ENCODE measurements around the gene FBXO42.
"Not testable (repeated sequence)": the region's sequence is repeated elsewhere in the genome, so short reads cannot be mapped to it uniquely, and the experiment has no call there.

The FBXO42 gene

GRCh38 chr1:16371725-16372124 lies 19.4 kb upstream of the FBXO42 start:
- DNase-seq, result no peak

DNA sequence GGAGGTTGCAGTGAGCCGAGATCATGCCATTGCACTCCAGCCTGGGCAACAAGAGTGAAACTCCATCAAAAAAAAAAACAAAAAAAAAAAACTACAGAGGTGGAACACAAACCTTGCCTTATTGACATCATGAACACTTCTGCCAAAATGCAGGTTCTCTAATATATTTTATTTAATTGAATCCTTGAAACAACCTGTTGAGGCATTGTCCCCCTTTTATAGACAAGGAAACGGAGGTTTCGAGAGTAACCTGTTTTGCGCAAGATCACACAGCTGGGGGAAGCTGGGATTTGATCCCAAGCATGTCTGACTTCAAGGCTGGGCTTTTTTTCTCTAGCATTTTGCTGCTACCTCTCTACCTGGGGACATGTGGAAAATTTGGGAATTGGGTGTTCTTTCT lies 17.5 kb upstream of the FBXO42 start:
- DNase-seq, result no peak

- DNase-seq, result no peak
These were observed 15.9 kb upstream of the FBXO42 start for GRCh38 chr1:16367968-16368890.

DNA sequence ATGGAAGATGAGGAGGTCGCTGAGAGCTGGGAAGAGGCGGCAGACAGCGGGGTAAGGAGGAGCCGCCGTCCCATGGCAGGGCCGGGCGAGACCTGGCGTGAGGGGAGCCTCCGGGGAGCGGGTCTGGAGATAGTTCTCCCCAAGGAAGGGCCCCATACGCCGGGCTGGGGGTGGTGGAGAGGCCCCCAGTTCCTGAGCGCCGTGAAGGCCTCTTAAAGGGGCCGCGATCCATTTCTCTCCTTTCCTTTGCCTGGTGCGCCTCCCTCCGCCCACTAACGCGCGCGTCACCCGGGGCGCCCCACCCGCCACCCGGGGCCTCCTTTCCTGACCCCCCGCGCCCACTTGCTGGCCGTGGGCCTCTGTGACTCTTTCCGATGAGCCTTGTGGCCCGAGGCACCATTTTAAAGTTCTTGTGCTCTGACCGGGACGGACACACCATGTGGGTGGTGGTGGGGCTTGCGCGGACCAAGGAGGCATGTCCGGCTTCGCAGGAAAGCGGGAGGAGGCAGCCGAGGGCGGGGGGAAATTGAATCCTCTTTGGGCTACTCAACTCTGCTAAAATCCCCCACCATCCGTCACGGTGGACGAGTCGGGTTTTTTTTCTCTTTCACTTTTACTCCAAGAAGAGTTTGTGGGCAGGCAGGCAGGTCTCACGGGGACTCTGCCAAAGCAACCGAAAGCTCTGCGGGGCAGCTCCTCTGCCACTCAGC lies 15.1 kb upstream of the FBXO42 start:
- DNase-seq, result peak; percentile 99

DNA sequence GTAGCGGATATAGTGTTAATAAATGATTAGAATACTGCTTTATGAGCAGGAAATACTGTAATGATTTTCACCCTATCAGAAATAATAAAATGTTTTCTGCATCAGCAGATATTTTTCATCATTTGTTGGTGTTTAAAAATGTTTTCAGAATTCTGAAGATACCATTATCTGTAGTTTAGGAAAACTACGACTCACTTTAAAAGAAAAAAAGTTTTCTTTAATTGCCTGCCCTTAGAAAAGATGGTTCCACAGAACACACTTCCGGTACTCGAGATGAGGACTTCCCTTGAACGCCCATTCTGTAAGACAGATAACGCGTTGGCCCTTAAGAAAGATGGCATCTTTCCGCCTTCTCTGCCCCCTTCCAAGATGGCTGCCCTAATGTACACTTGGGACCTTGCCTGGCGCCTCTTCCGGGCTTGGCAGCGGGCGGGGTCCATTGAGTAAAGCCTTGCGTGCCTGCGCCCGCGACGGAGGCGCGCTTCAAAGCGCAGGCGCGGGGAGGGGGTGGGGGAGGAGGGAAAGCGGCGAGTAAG lies 14.5 kb upstream of the FBXO42 start, which contains the start of gene SZRD1:
TSS of gene SZRD1 (plus strand) at position 521 of the 536 bp plus-strand sequence. CDS start 16 bp downstream, outside the sequence.
- peak; percentile 99 for DNase-seq

- DNase-seq, result not testable (repeated sequence)
These were observed 12.8 kb upstream of the FBXO42 start for GRCh38 chr1:16365146-16365498.

DNA sequence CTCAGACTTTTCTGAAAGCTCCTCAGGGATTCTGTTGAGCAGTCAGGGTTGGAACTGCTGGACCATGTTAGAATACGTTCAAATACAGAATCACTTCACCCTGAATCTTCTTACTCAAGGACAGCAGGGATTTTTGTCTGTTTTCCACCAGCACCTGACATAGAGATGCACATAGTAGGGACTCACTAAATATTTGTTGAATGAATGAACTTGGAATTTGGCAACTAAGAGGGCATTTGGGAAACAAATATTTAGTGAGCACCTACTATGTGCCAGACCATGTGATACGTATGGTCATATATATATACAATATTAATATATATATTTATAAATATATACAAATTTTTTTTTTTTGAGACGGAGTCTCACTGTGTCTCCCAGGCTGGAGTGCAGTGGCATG lies 4.6 kb upstream of the FBXO42 start:
- no peak for DNase-seq

DNA sequence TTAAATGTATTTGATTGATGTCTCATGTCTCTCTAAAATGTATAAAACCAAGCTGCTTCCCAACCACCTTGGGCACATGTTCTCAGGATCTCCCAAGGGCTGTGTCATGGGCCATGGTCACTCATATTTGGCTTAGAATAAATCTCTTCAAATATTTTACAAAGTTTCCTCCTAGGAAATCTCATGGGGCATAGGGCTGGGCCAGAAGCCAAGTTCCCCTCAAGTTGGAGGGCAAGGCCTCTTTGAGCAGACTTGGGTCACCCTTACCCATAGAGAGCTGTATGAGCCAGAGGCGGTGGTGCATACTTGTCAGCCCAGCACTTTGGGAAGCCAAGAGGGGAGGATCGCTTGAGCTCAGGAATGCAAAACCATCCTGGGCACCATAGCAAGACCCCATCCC lies 2.3 kb upstream of the FBXO42 start:
- no peak for DNase-seq

GRCh38 chr1:16352842-16353535 lies 709 bp upstream of the FBXO42 start:
- peak; percentile 10 for DNase-seq

- peak; percentile 64 for DNase-seq
These were observed 755 bp downstream of the FBXO42 start for GRCh38 chr1:16351456-16351993.

DNA sequence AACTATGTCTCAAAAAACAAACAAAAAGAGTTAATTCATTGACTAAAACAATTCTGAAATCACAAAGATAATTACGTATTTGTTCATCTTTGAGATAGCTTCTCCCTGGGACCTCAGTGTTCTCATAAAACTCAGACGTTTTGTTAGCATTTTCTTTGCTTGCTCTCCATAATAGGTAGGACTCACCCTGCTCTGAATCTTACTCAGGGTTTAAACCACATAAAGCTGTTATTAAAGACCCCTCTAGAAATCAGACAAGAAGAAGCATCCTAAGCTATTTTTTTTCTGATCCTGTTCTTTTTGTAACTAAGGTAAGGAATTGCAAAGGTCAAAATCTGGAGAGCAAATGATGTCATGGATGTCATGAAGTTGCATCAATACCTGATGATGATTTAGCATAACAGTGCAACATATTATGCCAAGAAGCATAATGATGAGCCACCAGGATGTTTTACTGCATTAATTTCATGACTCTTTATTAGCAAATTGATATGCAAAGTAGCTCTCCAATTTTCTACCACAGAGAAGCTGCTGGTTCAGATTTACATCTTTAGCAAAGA lies 2.4 kb downstream of the FBXO42 start:
- no peak for DNase-seq

DNA sequence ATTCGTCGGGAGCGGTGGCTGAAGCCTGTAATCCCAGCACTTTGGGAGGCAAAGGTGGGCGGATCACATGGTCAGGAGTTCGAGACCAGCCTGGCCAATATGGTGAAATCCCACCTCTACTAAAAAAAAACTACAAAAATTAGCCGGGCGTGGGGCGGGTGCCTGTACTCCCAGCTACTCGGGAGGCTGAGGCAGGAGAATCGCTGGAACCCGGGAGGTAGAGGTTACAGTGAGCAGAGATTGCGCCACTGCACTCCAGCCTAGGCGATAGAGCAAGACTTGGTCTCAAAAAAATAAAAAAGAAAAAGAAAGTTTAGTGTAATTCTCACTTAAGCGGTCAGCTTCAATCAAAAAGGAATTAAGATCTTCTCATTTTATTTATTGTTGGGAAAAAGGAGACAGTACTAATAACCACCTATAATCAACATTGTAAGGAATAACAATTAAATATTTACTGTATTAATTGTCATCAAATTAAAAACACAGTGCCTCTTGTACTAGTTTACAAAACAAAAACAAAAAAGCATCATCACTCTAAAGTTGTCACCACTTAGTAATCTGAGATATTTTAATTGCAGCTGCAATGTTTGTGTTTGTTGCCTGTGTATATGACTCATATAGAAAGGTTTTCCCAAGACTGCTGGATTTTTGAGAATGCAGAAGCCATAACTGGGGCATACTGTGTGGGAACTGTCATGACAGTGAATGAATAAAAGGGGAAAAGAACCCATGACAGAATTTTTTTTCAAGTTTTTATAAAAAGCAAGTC lies 3.7 kb downstream of the FBXO42 start:
- DNase-seq, result no peak

- DNase-seq, result not testable (repeated sequence)
These were observed 9.0 kb downstream of the FBXO42 start for GRCh38 chr1:16343276-16343675.

GRCh38 chr1:16342331-16343062 lies 9.8 kb downstream of the FBXO42 start:
- DNase-seq, result no peak

GRCh38 chr1:16340673-16341072 lies 11.6 kb downstream of the FBXO42 start:
- DNase-seq, result no peak

GRCh38 chr1:16338961-16339360 lies 13.3 kb downstream of the FBXO42 start:
- DNase-seq, result no peak

- DNase-seq, result no peak
These were observed 17.5 kb downstream of the FBXO42 start for GRCh38 chr1:16334655-16335340.

GRCh38 chr1:16326833-16327404 lies 25.4 kb downstream of the FBXO42 start:
- DNase-seq, result no peak

DNA sequence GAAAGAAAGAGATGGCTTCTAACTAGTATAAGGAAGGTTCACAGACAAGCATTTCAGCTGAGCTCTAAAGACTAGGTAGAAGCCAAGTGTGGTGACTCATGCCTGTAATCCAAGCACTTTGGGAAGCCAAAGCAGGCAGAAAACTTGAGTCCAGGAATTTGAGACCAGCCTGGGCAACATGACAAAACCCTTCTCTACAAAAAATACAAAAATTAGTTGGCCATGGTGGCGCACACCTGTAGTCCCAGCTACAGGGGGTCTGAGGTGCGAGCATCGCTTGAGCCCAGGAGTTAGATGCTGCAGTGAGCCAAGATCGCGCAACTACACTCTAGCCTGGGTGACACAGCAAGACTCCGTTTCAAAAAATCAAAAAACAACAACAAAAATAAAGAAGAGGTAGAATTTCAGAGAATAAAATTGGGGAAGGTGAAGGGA lies 27.8 kb downstream of the FBXO42 start:
- no peak for DNase-seq
